NCI-H1930 (cell line): ENCODE results near the gene NKAIN1.
"Not testable (repeated sequence)": the region's sequence is repeated elsewhere in the genome, so short reads cannot be mapped to it uniquely, and the experiment has no call there.

ENCODE experiments used
- DNase-seq, 2 experiments: peaks; one replicate each; lab custom pipeline; 2025; lab: John Stamatoyannopoulos, UW

The NKAIN1 gene

DNA sequence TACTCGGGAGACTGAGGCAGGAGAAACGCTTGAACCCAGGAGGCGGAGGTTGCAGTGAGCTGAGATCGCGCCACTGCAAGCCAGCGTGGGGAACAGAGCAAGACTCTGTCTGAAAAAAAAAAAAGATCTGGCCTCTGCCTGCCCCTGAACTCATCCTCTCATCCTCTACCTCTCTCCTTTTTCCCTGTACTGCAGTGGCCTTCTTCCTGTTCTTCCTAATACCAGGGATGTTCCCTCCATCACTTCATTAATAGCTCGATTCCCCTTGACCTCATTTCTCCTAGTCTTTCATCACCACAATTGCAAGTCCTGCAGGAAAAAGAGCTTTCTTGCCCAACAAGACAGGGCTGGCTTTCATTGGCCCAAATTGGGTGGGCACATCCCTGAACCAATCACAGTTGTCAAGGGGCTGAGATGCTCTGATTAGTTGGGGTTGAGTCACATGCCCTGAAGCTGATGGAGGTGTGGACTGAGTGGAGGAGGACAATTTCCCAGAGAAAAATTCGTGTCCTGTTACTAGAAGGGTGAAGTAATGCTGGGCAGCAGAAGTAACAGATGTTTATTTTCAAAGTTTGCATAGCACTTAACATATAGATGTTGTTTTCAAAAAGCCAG, 87.4 kb downstream of the NKAIN1 start:
- DNase-seq, result no peak

DNA sequence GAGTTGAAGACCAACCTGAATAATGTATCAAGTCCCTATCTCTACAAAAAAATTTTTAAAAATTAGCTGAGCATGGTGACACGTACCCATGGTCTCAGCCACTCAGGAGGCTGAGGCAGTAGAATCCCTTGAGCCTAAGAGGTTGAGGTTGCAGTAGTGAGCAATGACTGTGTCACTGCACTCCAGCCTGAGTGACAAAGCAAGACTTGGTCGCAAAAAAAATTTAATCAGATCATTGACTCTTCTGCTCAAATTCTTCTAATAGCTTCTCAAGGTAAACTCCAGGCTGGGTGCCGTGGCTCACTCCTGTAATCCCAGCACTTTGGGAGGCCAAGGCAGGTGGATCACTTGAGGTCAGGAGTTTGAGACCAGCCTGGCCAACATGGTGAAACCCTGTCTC, 88.3 kb downstream of the NKAIN1 start:
- no peak for DNase-seq

- DNase-seq, result no peak
Measured at GRCh38 chr1:31148409-31148808, 91.3 kb downstream of the NKAIN1 start.

DNA sequence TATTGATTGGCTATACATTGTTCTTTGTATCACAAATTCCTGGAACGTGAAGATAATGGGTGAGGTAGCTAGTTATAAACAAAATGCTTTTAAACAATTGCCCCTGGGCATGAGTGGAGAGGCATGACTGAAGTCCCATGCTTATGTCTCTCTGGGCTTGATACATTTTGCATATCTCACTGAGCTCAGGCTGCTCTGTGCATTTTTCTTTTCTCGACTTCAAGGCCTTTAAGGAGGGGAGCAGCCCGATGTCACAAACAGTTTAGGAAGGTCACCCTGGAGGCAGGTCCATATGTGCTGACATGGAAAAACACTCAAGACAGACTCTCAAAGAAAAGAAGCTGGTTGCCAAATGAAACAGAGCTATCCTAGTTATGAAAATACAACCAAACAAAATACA, 94.0 kb downstream of the NKAIN1 start:
- no peak for DNase-seq

DNA sequence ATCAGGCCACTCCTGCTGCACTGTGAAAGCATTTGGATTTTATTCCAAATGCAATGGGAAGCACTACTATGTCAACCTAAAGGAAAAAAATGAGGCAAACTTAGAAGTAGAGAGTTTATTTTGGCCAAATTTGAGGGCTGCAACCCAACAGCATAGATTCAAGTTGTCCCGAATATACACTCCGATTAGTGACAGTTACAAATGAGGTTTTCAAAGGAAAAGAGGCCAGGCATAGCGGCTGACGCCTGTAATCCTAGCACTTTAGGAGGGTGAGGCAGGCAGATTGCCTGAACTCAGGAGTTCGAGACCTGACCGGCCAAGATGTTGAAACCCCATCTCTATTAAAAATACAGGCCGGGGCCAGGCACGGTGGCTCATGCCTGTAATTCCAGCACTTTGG, 95.2 kb downstream of the NKAIN1 start:
- DNase-seq, result no peak

- DNase-seq, result no peak
Measured at GRCh38 chr1:31143455-31143854, 96.2 kb downstream of the NKAIN1 start.

DNA sequence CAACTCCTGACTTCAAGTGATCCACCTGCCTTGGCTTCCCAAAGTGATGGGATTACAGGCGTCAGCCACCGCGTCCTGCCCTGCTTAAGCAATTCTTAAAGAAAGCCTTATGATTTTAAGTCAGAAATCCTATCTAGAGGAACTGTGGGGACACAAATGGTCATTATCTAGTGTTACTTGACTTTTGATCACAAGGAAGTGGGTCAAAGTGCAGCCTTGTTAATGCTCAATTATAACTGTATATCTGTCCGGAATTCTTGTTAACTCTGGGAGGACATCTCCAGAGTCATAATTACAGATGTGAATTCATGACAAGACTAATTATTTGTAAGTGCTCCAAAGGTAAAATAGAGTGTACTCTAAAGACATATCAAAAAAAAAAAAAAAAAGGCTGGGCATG, 97.3 kb downstream of the NKAIN1 start:
- no peak for DNase-seq

DNA sequence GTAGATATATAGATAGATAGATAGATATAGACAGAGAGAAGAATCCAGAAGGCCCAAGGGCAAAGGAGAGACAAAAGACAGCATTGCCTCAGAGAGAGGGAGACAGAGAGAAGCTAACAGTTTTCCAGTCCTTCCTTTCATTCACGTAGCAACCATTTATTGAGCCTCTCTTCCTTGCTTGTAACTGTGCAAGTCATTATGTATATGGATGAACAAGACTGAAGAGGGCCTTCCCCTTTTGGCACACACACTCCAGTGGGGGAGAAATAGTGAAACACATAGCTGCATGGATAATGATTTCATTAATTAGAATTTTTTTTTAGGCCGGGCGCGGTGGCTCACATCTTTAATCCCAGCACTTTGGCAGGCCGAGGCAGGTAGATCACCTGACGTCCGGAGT, 99.4 kb downstream of the NKAIN1 start:
- no peak for DNase-seq

DNA sequence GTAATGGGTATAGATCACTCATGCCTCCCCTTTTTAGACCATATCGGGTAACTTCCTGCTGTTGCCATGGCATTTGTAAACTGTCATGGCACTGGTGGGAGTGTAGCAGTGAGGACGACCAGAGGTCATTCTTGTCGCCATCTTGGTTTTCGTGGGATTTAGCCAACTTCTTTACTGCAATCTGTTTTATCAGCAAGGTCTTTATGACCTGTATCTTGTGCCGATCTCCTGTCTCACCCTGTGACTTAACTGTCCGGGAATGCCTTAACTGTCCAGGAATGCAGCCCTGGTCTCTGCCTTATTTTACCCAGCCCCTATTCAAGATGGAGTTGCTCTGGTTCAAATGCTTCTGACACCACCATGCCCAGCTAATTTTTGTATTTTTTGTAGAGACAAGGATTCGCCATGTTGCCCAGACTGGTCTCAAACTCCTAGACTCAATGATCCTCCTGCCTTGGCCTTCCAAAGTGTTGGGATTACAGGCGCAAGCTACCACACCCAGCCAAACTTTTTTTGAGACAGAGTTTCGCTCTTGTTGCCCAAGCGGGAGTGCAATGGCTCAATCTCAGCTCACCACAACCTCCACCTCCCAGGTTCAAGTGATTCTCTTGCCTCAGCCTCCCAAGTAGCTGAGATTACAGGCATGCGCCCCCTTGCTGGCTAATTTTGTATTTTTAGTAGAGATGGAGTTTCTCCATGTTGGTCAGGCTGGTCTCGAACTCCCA, 100.7 kb downstream of the NKAIN1 start:
- not testable (repeated sequence) for DNase-seq

GRCh38 chr1:31137873-31138272, 101.8 kb downstream of the NKAIN1 start:
- not testable (repeated sequence) for DNase-seq

DNA sequence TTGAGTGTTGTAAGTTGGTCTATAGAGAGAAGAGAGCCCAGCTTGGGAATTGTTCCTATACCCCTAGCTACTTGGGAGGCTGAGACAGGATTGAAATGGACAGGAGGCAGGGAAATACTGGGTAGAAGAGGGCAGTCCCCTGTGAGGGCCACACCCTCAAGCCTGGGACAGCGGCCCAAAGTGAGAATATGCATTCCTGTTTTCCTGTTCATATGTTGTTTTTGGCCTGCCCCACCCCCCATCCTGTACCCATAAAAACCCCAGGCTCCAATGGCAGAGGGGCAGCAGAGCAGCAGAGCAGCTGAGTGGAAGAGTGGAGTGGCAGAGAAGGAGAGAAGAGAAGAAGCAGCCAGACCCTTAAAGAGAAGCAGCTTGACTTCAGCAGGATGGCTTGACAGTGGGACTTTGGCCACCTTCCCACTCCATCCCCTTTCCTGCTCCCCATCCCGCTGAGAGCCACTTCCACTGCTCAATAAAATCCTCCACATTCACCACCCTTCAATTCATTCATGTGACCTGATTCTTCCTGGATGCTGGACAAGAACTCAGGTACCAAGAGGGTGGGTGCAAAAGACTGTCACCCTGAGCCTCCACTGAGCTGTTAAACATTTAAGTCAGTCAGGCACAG, 103.6 kb downstream of the NKAIN1 start:
- no peak for DNase-seq

DNA sequence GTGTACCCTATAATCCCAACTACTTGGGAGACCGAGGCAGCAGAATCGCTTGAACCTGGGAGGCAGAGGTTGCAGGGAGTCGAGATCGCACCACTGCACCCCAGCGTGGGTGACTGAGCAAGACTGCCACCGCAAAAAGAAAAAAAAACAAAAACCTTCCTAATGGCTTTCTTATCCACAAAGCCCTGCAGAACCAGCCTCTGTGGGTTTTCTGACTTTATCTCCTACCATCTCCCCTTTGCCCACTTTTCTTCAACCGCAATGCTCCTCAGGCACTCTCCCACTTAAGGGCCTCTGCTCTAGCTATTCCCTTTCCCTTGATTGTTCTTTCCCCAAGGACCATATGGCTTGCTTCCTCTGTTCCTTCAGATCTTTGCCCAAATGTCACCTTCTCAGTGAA, 106.3 kb downstream of the NKAIN1 start:
- DNase-seq, result no peak
